ENCODE data around the gene ZNF267.
A peak's percentile ranks its signal among the peaks of the same experiment; 100 is the strongest.
"Not testable (repeated sequence)": the region's sequence is repeated elsewhere in the genome, so short reads cannot be mapped to it uniquely, and the experiment has no call there.

Gene ZNF267

GRCh38 chr16:31873556-31874365, at the start of gene ZNF267:
Gene ZNF267 (plus strand): TSS chr16:31873807. CDS start chr16:31873967, 160 bp downstream.
- peak; percentile 61 for DNase-seq

DNA sequence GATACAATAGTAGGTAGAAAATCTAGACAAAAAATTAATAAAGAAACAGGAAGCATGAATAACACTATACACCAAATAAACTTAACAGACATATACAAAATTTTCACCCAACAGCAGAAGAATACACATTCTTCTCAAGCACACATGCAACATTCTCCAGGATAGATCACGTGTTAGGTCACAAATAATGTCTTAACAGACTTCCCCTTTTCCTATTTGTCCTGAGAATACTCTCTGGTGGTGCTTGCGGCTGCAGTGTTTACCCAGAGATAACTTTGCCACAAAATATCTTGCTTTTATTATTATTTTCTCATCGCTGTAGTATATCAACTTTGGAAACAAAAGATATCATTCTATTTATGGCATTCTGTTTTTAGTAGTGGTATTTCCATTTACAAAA, 40.6 kb upstream of the ZNF267 start:
- DNase-seq, result no peak

DNA sequence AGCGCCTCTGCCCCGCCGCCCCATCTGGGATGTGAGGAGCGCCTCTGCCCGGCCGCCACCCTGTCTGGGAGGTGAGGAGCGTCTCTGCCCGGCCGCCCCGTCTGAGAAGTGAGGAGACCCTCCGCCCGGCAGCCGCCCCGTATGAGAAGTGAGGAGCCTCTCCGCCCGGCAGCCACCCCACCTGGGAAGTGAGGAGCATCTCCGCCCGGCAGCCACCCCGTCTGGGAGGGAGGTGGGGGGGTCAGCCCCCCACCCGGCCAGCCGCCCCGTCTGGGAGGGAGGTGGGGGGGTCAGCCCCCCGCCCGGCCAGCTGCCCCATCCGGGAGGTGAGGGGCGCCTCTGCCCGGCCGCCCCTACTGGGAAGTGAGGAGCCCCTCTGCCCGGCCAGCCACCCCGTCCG, 37.2 kb upstream of the ZNF267 start:
- DNase-seq, result not testable (repeated sequence)

GRCh38 chr16:31842864-31843263, 30.7 kb upstream of the ZNF267 start:
- DNase-seq, result no peak

- not testable (repeated sequence) for DNase-seq
These were observed 25.0 kb upstream of the ZNF267 start for GRCh38 chr16:31848572-31848971.

- DNase-seq, result no peak
These were observed 20.3 kb upstream of the ZNF267 start for GRCh38 chr16:31853291-31853690.

DNA sequence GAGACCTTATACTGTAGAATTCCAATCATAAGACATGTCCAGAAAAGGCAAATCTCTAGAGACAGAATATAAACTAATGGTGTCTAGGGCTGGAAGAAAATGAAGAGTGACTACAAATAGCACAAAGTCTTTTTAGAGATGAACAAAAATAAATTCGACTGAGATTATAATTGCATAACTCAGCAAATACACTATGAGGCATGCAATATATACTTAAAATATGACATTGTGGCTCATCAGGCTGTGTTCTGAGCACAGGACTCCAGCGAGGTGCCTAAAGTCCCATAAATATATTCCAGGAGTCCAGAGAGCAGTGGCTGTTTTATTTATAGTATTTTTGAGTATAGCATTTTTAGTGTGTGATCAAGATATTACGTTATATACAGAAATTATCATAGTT, 13.1 kb upstream of the ZNF267 start:
- DNase-seq, result no peak

DNA sequence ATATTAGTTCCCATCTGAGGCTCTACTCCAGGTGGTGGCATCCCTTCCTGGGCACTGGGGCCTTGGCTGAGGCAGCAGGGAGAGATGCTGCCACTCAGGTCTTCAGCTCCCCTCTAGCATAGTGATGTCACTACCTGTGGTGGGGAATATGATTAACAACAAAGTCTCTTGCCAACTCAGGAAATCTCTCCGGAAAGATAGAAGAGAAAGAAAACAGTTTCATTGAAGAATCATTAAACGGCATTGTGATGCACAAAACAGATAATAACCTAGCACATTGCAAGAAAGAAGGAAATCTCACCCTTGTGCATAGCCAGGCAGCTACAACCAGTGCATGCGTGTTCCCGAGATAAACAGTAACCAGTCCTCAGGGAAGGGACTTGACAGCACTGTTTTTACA, 12.2 kb upstream of the ZNF267 start:
- no peak for DNase-seq

GRCh38 chr16:31862761-31863160, 10.8 kb upstream of the ZNF267 start:
- no peak for DNase-seq

GRCh38 chr16:31868164-31868563, 5.4 kb upstream of the ZNF267 start:
- no peak for DNase-seq

- DNase-seq, result peak; percentile 2
These were observed 4.9 kb upstream of the ZNF267 start for GRCh38 chr16:31868691-31869167.

DNA sequence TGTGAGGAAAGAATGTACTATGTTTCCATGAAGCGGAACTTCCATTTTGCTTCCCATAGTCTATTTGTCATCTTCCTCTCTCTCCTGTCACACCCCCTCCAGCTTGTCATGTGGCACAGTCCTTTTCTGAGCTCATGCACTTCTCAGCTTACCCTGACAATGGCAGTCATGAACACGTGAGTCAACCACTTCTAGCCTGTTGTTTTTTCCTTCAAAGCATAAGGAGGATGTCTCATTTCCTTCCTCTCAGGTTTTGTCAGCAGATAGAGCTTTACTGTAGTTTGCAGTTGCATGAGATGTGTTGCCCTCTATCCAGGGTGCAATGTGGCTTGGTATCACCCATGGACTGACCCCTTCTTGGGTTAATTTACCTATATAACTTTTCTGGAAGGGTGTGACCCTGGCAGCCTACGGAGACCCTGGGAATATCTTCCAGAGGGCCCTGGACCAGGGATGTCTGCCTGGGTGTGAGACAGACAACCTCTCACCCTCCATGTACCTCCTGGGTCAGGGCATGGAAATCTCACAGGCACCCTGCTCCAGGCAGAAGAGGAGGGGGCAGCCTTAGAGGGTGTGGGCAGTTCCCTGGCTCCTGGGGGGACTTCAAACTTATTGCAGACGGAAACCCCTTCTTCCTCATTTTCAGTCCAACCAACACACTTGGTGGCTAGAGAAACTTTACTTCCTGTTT, 4.0 kb upstream of the ZNF267 start:
- no peak for DNase-seq

- DNase-seq, result no peak
These were observed 2.8 kb upstream of the ZNF267 start for GRCh38 chr16:31870809-31871208.

GRCh38 chr16:31871510-31871909, 2.1 kb upstream of the ZNF267 start:
- no peak for DNase-seq

DNA sequence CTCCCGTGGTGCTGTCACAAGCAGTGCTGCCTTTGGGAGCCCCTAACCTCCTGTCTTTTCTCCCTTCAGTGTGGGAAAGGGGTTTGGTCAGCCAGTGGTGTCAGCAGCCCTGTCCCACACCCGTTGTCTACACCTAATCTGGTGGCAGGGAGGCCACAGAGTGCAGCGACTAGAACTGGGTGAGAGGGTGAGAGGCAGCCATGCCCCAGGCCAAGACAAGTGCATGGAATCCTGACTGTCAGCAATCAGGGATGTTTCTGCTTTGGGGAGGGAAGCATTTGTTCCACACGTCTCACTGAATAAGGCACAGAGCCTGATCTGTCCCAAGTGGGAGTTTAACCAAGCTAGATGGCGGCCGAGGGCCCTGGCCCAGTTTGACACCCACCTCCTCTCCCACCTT, 1.4 kb upstream of the ZNF267 start:
- DNase-seq, result no peak

DNA sequence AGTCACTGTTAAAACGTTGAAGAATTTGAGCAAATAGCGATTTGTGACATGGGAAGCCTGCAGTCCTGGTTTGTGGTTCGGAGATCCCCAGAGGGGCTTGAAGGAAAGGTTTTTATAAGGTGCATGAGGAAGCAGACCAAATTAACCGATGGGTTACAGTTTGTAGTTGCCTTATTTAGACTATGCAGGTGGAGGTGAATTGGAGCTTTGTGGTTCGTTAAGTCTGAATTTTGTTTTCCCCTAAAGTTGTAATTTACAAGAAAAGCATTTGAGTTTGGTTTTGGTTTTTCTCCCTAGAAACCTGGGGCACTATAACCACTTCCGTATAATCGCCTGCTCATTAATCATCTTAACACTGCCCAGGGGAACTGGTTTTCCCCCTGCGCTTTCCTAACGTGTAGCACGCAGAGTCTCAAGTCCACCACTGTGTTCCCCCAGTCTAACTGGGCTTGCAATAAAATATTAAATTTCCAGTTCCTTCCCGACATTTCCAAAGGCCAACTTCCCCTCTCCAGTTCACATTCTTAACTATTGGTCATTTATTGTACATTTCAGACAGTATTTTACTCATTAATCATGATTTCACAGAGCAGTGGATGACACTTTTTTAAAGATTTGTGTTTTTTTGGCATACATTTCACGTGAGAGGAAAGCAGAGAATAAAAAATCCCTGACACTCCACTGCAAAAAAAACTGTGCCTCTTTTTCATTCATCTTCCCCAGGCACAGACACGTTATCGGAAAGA, 932 bp downstream of the ZNF267 start:
- peak; percentile 12 for DNase-seq

- no peak for DNase-seq
These were observed 1.7 kb downstream of the ZNF267 start for GRCh38 chr16:31875112-31875803.

- no peak for DNase-seq
These were observed 2.4 kb downstream of the ZNF267 start for GRCh38 chr16:31875928-31876547.

GRCh38 chr16:31876951-31877828, 3.6 kb downstream of the ZNF267 start:
- no peak for DNase-seq

GRCh38 chr16:31877876-31878642, 4.5 kb downstream of the ZNF267 start:
- no peak for DNase-seq

DNA sequence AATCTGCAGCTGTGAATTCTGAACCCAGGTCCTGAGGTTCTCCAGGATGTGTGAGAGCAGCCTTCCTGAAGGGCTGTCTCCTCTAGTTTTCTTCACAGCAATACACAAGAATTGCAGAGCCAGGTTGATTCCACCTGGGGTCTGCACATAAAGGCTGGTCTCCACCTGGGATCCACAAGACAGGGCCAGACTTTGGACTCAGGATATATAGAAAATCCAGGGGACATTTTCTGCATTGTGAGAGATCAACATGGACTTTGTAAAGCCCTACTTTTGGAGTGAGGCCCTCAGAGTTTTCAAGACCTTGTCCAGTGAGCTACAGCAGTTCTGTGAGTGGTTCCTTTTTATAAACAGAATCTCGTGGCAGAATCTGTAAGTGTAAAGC, 6.3 kb downstream of the ZNF267 start:
- no peak for DNase-seq
